ENCODE results near the gene ADGRG7.

The ADGRG7 gene

GRCh38 chr3:100717063-100717462 lies 107.7 kb downstream of the ADGRG7 start:
- TF ChIP-seq, protein P1, sequence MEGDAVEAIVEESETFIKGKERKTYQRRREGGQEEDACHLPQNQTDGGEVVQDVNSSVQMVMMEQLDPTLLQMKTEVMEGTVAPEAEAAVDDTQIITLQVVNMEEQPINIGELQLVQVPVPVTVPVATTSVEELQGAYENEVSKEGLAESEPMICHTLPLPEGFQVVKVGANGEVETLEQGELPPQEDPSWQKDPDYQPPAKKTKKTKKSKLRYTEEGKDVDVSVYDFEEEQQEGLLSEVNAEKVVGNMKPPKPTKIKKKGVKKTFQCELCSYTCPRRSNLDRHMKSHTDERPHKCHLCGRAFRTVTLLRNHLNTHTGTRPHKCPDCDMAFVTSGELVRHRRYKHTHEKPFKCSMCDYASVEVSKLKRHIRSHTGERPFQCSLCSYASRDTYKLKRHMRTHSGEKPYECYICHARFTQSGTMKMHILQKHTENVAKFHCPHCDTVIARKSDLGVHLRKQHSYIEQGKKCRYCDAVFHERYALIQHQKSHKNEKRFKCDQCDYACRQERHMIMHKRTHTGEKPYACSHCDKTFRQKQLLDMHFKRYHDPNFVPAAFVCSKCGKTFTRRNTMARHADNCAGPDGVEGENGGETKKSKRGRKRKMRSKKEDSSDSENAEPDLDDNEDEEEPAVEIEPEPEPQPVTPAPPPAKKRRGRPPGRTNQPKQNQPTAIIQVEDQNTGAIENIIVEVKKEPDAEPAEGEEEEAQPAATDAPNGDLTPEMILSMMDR (IDR thresholded peaks at IDR 0.05; ENCODE audit: low read depth, low read length) = no peak
- no peak overlapping the region for H3K4me3 ChIP-seq (replicated peaks in 1 of 2; ENCODE audit: low read depth in 2 of 2, low read length in 2 of 2)
- DNase-seq (ENCODE audit: low read depth in 2 of 2) = no peak

- no peak overlapping the region for H3K4me3 ChIP-seq (replicated peaks in 1 of 2; ENCODE audit: low read depth in 2 of 2, low read length in 2 of 2)
- no peak for DNase-seq (ENCODE audit: low read depth in 2 of 2)
- TF ChIP-seq, protein P1 (IDR thresholded peaks at IDR 0.05; ENCODE audit: low read depth, low read length) = no peak
Observed at GRCh38 chr3:100717637-100718487, 108.5 kb downstream of the ADGRG7 start.

- no peak for DNase-seq (ENCODE audit: low read depth in 2 of 2)
- no peak overlapping the region for H3K4me3 ChIP-seq (replicated peaks in 1 of 2; ENCODE audit: low read depth in 2 of 2, low read length in 2 of 2)
- TF ChIP-seq, protein P1 (IDR thresholded peaks at IDR 0.05; ENCODE audit: low read depth, low read length) = no peak
Observed at GRCh38 chr3:100719136-100719535, 109.7 kb downstream of the ADGRG7 start.

DNA sequence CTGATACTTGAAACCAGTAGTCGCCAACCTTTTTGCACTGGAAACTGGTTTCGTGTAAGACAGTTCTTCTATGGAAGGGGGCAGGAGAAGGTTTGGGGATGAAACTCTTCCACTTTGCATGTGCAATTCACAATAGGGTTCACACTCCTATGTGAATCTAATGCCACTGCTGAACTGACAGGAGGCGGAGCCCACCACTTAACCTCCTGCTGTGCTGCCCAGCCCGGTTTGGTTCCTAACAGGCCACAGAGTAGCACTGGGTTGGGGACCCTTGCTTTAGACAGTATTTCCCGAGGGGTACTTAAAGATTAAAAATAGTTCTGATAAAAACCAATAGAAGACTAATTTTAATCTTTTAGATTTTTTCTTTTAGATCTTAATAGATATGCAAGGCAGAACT lies 111.0 kb downstream of the ADGRG7 start:
- TF ChIP-seq, protein P1 (IDR thresholded peaks at IDR 0.05; ENCODE audit: low read depth, low read length) = no peak
- no peak overlapping the region for H3K4me3 ChIP-seq (replicated peaks in 1 of 2; ENCODE audit: low read depth in 2 of 2, low read length in 2 of 2)
- no peak for DNase-seq (ENCODE audit: low read depth in 2 of 2)

GRCh38 chr3:100725935-100726513 lies 116.6 kb downstream of the ADGRG7 start:
- no peak for DNase-seq (ENCODE audit: low read depth in 2 of 2)
- TF ChIP-seq, protein P1 (IDR thresholded peaks at IDR 0.05; ENCODE audit: low read depth, low read length) = no peak
- no peak overlapping the region for H3K4me3 ChIP-seq (replicated peaks in 1 of 2; ENCODE audit: low read depth in 2 of 2, low read length in 2 of 2)

DNA sequence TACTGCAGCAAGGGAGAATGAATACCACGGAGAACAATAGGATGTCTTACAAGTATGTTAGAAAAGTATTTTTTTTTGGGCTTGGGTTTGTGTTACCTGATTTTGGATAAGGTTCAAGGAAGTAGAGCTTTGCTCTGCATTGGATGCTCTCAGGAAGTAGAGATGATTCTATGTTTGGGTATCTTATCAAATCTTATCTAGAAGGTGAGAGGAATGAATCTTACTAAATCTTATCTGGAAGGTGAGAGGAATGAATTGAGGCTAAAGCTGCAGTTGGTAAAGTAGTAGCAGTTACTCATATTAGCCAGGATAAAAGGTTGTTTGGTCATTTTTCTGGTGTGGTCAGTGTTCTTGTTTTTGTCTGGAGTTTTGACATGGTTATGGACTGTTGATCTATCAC lies 117.3 kb downstream of the ADGRG7 start:
- TF ChIP-seq, protein P1 (IDR thresholded peaks at IDR 0.05; ENCODE audit: low read depth, low read length) = no peak
- H3K4me3 ChIP-seq (replicated peaks in 1 of 2; ENCODE audit: low read depth in 2 of 2, low read length in 2 of 2) = no peak overlapping the region
- DNase-seq (ENCODE audit: low read depth in 2 of 2) = no peak

Data from cardiac fibroblast (primary cell).